Right renal pelvis (tissue), 4 donors: ENCODE data around the gene ATP1B1. TPM values are rescaled to one million over a fixed set of nuclear protein-coding genes. Genes with fewer than 3 reads are reported as not detected.

Experiments used
- DNase-seq, 4 donors: peaks; one replicate each; pipeline ENCODE4 v3.0.0-alpha.2; 2013; ENCODE audit warnings: low read depth in 4 of 4, low spot score in 3 of 4, missing footprints in 1 of 4
- polyA plus RNA-seq, 4 donors: library from polyadenylated mRNA; unstranded; fragments of 120-200 nt; gene quantifications; one replicate each; pipeline ENCODE4 v1.2.1, GENCODE V29; 2013; ENCODE audit not compliant: insufficient read length in 4 of 4

ATP1B1 gene
- polyA plus RNA-seq, 4 donors = 461 to 582 (median 547) TPM

DNA sequence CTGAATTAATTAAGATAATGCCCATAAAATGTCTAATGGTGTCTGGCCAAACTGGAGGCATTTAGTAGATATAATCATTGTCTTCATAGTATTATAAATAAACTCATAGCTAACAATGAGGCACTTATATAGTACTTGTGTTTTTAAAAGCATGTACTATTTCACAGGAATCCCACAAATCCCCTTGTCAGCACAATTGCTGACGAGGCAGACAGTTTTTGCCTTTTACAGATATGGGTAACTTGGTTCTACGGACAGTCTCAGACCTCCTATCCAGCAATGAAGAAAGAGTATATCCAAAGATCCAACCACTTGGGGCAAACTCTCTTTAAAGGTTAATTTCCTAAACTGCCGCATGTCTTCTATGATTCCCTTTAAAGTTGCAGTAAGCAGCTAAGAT is 73.7 kb downstream of the ATP1B1 start:
- no peak for DNase-seq
